Measurements from ENCODE around the gene DLG3.

DNA sequence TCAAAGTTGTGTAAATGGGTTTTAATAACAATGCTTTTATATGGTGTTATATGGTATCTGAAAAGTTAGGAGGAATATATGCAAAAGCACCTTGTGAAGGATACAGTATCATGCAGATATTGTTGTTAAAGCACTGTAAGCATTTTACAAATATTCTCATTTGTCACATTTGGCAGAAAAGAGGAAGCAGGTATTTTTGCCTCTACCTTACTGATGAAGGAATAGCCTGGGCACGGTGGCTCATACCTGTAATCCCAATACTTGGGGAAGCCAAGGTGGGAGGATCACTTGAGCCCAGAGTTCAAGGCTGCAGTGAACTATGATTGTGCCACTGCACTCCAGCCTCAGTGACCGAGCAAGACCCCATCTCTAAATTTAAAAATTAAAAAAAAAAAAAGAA lies 33.7 kb upstream of the DLG3 start:
- TF ChIP-seq, protein P1, sequence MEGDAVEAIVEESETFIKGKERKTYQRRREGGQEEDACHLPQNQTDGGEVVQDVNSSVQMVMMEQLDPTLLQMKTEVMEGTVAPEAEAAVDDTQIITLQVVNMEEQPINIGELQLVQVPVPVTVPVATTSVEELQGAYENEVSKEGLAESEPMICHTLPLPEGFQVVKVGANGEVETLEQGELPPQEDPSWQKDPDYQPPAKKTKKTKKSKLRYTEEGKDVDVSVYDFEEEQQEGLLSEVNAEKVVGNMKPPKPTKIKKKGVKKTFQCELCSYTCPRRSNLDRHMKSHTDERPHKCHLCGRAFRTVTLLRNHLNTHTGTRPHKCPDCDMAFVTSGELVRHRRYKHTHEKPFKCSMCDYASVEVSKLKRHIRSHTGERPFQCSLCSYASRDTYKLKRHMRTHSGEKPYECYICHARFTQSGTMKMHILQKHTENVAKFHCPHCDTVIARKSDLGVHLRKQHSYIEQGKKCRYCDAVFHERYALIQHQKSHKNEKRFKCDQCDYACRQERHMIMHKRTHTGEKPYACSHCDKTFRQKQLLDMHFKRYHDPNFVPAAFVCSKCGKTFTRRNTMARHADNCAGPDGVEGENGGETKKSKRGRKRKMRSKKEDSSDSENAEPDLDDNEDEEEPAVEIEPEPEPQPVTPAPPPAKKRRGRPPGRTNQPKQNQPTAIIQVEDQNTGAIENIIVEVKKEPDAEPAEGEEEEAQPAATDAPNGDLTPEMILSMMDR (IDR thresholded peaks at IDR 0.05), result no peak
- TF ChIP-seq POLR2A (IDR thresholded peaks at IDR 0.05), result no peak

All from tibial nerve (tissue), 3 donors.